Loucy (cell line): ENCODE results near the gene ATAD3A.
A peak's percentile ranks its signal among the peaks of the same experiment; 100 is the strongest.

Experiments
- H2AFZ ChIP-seq: fragments of 200-600 bp; sonication (generic); 2 replicates; pipeline ENCODE4 v1.6.0; 2016; ENCODE audit warnings: antibody characterized with exemption, mild to moderate bottlenecking, low read length, moderate library complexity
- H3F3A ChIP-seq: fragments of 200-600 bp; 2 replicates; pipeline ENCODE4 v1.6.0; 2016; ENCODE audit warnings: antibody characterized with exemption, low read depth, mild to moderate bottlenecking
- H3K27me3 ChIP-seq: fragments of 200-600 bp; sonication (generic); 2 replicates; pipeline ENCODE4 v1.6.1; 2014; ENCODE audit warnings: low read length, mild to moderate bottlenecking; ENCODE audit not compliant: insufficient read depth, poor library complexity, severe bottlenecking
- H3K36me3 ChIP-seq: fragments of 200-600 bp; sonication (generic); 2 replicates; pipeline ENCODE4 v1.6.1; 2016; ENCODE audit warnings: low read length; ENCODE audit not compliant: insufficient read depth
- H3K4me1 ChIP-seq: fragments of 200-600 bp; sonication (generic); 2 replicates; pipeline ENCODE4 v1.5.1; 2014; ENCODE audit warnings: low read length, mild to moderate bottlenecking; ENCODE audit not compliant: insufficient read depth, poor library complexity, severe bottlenecking
- H3K4me2 ChIP-seq: fragments of 200-600 bp; sonication (generic); 2 replicates; pipeline ENCODE4 v1.6.0; 2014; ENCODE audit warnings: antibody characterized with exemption, low read length, low read depth, mild to moderate bottlenecking; ENCODE audit not compliant: poor library complexity, severe bottlenecking
- H3K4me3 ChIP-seq: fragments of 200-600 bp; sonication (generic); 2 replicates; pipeline ENCODE4 v1.5.1; 2014; ENCODE audit warnings: low read length, mild to moderate bottlenecking, mixed read lengths; ENCODE audit not compliant: poor library complexity, severe bottlenecking
- H3K79me2 ChIP-seq: fragments of 200-600 bp; sonication (generic); 2 replicates; pipeline ENCODE4 v1.6.1; 2014; ENCODE audit warnings: low read length; ENCODE audit not compliant: insufficient read depth
- H3K9ac ChIP-seq: fragments of 200-600 bp; sonication (generic); 2 replicates; pipeline ENCODE4 v1.6.0; 2014; ENCODE audit warnings: mild to moderate bottlenecking, low read depth, low read length, moderate library complexity; ENCODE audit not compliant: poor library complexity, severe bottlenecking
- H3K9me2 ChIP-seq: fragments of 200-600 bp; sonication (generic); replicated peaks from 2 replicates; pipeline ENCODE4 v1.6.1; 2016; ENCODE audit warnings: low read depth, low read length, mixed read lengths
- H3K9me3 ChIP-seq: fragments of 200-600 bp; sonication (generic); 2 replicates; pipeline ENCODE4 v1.6.1; 2014; ENCODE audit warnings: mild to moderate bottlenecking, antibody characterized with exemption, low read length, low read depth; ENCODE audit not compliant: insufficient read depth
- H4K20me1 ChIP-seq: fragments of 200-600 bp; sonication (generic); 2 replicates; pipeline ENCODE4 v1.6.0; 2014; ENCODE audit warnings: antibody characterized with exemption, low read length, mild to moderate bottlenecking; ENCODE audit not compliant: insufficient read depth, poor library complexity, severe bottlenecking
- CTCF ChIP-seq: fragments of 200-600 bp; sonication (generic); conservative IDR thresholded peaks from 2 replicates; pipeline ENCODE4 v1.5.1; 2014; ENCODE audit warnings: mild to moderate bottlenecking, antibody characterized with exemption, low read length
- EZH2phosphoT487 ChIP-seq: fragments of 200-600 bp; IDR thresholded peaks from 2 replicates; pipeline ENCODE4 v1.6.1; 2018; ENCODE audit warnings: antibody characterized with exemption, mild to moderate bottlenecking, moderate library complexity, borderline replicate concordance

Gene ATAD3A

GRCh38 chr1:1564268-1564667 is 52.3 kb downstream of the ATAD3A start:
- H3K9me3 ChIP-seq = no peaks in the 10 kb centered on the region
- H3K36me3 ChIP-seq = peaks cover 54% of the 10 kb centered on the region; the same call in 1 of the 2 replicates
- peaks cover 5% of the 10 kb centered on the region for H3K4me1 ChIP-seq
- peaks cover 37% of the 10 kb centered on the region for H4K20me1 ChIP-seq
- no peaks in the 10 kb centered on the region for H3K27me3 ChIP-seq
- TF ChIP-seq EZH2phosphoT487 = no peak
- no peak for TF ChIP-seq CTCF
- no peak overlapping the region for H2AFZ ChIP-seq
- no peak overlapping the region for H3K4me2 ChIP-seq
- H3K4me3 ChIP-seq = no peak overlapping the region
- no peaks in the 10 kb centered on the region for H3F3A ChIP-seq
- peaks cover 50% of the 10 kb centered on the region for H3K79me2 ChIP-seq
- no peak overlapping the region for H3K9ac ChIP-seq
- no peaks in the 10 kb centered on the region for H3K9me2 ChIP-seq

GRCh38 chr1:1565340-1565739 is 53.4 kb downstream of the ATAD3A start:
- Histone ChIP-seq H3K9me2 (no peaks in the 10 kb centered on the region), H3K9me3 (no peaks in the 10 kb centered on the region), H3K27me3 (no peaks in the 10 kb centered on the region), H3K4me2 (no peak overlapping the region), H3K79me2 (peaks cover 61% of the 10 kb centered on the region), H3F3A (no peaks in the 10 kb centered on the region), H4K20me1 (peaks cover 48% of the 10 kb centered on the region), H3K4me3 (no peak overlapping the region), H3K4me1 (peaks cover 16% of the 10 kb centered on the region), H2AFZ (no peak overlapping the region), H3K36me3 (peaks cover 50% of the 10 kb centered on the region; the same call in 1 of the 2 replicates), H3K9ac (no peak overlapping the region)
- TF ChIP-seq EZH2phosphoT487 = no peak
- TF ChIP-seq CTCF = no peak

GRCh38 chr1:1567152-1567875 is 55.4 kb downstream of the ATAD3A start:
- no peak overlapping the region for H3K4me3 ChIP-seq
- no peaks in the 10 kb centered on the region for H3K9me2 ChIP-seq
- no peaks in the 10 kb centered on the region for H3K27me3 ChIP-seq
- peaks cover 80% of the 10 kb centered on the region for H3K79me2 ChIP-seq
- H3K36me3 ChIP-seq = peaks cover 36% of the 10 kb centered on the region; the same call in 1 of the 2 replicates
- no peak overlapping the region for H3K9ac ChIP-seq
- TF ChIP-seq EZH2phosphoT487 (no peak), CTCF (no peak)
- no peaks in the 10 kb centered on the region for H3F3A ChIP-seq
- no peak overlapping the region for H2AFZ ChIP-seq
- H3K9me3 ChIP-seq = no peaks in the 10 kb centered on the region
- H4K20me1 ChIP-seq = peaks cover 57% of the 10 kb centered on the region
- peak overlapping the region; percentile 25 for H3K4me2 ChIP-seq
- peaks cover 25% of the 10 kb centered on the region for H3K4me1 ChIP-seq
